Loucy (cell line): Measurements from ENCODE around the gene NFAT5.

ENCODE experiments used
- H2AFZ ChIP-seq: fragments of 200-600 bp; sonication (generic); 2 replicates; pipeline ENCODE4 v1.6.0; 2016; ENCODE audit warnings: antibody characterized with exemption, mild to moderate bottlenecking, low read length, moderate library complexity
- H3F3A ChIP-seq: fragments of 200-600 bp; 2 replicates; pipeline ENCODE4 v1.6.0; 2016; ENCODE audit warnings: antibody characterized with exemption, low read depth, mild to moderate bottlenecking
- H3K27me3 ChIP-seq: fragments of 200-600 bp; sonication (generic); 2 replicates; pipeline ENCODE4 v1.6.1; 2014; ENCODE audit warnings: low read length, mild to moderate bottlenecking; ENCODE audit not compliant: insufficient read depth, poor library complexity, severe bottlenecking
- H3K36me3 ChIP-seq: fragments of 200-600 bp; sonication (generic); 2 replicates; pipeline ENCODE4 v1.6.1; 2016; ENCODE audit warnings: low read length; ENCODE audit not compliant: insufficient read depth
- H3K4me1 ChIP-seq: fragments of 200-600 bp; sonication (generic); 2 replicates; pipeline ENCODE4 v1.5.1; 2014; ENCODE audit warnings: low read length, mild to moderate bottlenecking; ENCODE audit not compliant: insufficient read depth, poor library complexity, severe bottlenecking
- H3K4me2 ChIP-seq: fragments of 200-600 bp; sonication (generic); 2 replicates; pipeline ENCODE4 v1.6.0; 2014; ENCODE audit warnings: antibody characterized with exemption, low read length, low read depth, mild to moderate bottlenecking; ENCODE audit not compliant: poor library complexity, severe bottlenecking
- H3K4me3 ChIP-seq: fragments of 200-600 bp; sonication (generic); 2 replicates; pipeline ENCODE4 v1.5.1; 2014; ENCODE audit warnings: low read length, mild to moderate bottlenecking, mixed read lengths; ENCODE audit not compliant: poor library complexity, severe bottlenecking
- H3K79me2 ChIP-seq: fragments of 200-600 bp; sonication (generic); 2 replicates; pipeline ENCODE4 v1.6.1; 2014; ENCODE audit warnings: low read length; ENCODE audit not compliant: insufficient read depth
- H3K9ac ChIP-seq: fragments of 200-600 bp; sonication (generic); 2 replicates; pipeline ENCODE4 v1.6.0; 2014; ENCODE audit warnings: mild to moderate bottlenecking, low read depth, low read length, moderate library complexity; ENCODE audit not compliant: poor library complexity, severe bottlenecking
- H3K9me2 ChIP-seq: fragments of 200-600 bp; sonication (generic); replicated peaks from 2 replicates; pipeline ENCODE4 v1.6.1; 2016; ENCODE audit warnings: low read depth, low read length, mixed read lengths
- H3K9me3 ChIP-seq: fragments of 200-600 bp; sonication (generic); 2 replicates; pipeline ENCODE4 v1.6.1; 2014; ENCODE audit warnings: mild to moderate bottlenecking, antibody characterized with exemption, low read length, low read depth; ENCODE audit not compliant: insufficient read depth
- H4K20me1 ChIP-seq: fragments of 200-600 bp; sonication (generic); 2 replicates; pipeline ENCODE4 v1.6.0; 2014; ENCODE audit warnings: antibody characterized with exemption, low read length, mild to moderate bottlenecking; ENCODE audit not compliant: insufficient read depth, poor library complexity, severe bottlenecking
- EZH2phosphoT487 ChIP-seq: fragments of 200-600 bp; IDR thresholded peaks from 2 replicates; pipeline ENCODE4 v1.6.1; 2018; ENCODE audit warnings: antibody characterized with exemption, mild to moderate bottlenecking, moderate library complexity, borderline replicate concordance
- TF ChIP-seq, protein P1 (sequence below): fragments of 200-600 bp; sonication (generic); conservative IDR thresholded peaks from 2 replicates; pipeline ENCODE4 v1.5.1; 2014; ENCODE audit warnings: mild to moderate bottlenecking, antibody characterized with exemption, low read length

NFAT5 gene

DNA sequence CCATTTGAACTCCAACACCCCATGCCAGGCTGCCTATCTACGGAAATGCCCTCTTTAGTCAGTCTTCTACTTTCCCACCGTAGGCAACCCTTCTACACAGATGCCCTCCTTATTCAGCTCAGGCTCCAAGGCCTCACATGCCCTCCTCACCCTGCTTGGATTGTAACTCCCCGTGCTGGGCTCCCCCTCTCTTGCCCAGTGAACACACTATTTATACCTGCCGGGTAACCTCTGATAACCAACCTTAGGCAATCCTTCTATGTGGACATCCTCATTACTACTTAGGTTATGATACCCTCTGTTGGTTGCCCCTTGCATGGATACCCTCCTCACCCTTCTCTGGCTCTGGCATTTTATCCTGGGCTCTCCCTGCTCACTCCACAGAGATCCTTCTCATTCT is 50.3 kb downstream of the NFAT5 start:
- Histone ChIP-seq H3K9ac (no peak overlapping the region), H3K27me3 (no peaks in the 10 kb centered on the region), H3K9me3 (no peaks in the 10 kb centered on the region), H3K4me1 (peaks cover 21% of the 10 kb centered on the region), H3K4me3 (no peak overlapping the region), H2AFZ (no peak overlapping the region), H3K36me3 (no peaks in the 10 kb centered on the region), H4K20me1 (peaks cover 35% of the 10 kb centered on the region), H3K79me2 (peaks cover 51% of the 10 kb centered on the region), H3F3A (no peaks in the 10 kb centered on the region), H3K9me2 (no peaks in the 10 kb centered on the region), H3K4me2 (no peak overlapping the region)
- no peak for TF ChIP-seq EZH2phosphoT487
- TF ChIP-seq, protein P1, sequence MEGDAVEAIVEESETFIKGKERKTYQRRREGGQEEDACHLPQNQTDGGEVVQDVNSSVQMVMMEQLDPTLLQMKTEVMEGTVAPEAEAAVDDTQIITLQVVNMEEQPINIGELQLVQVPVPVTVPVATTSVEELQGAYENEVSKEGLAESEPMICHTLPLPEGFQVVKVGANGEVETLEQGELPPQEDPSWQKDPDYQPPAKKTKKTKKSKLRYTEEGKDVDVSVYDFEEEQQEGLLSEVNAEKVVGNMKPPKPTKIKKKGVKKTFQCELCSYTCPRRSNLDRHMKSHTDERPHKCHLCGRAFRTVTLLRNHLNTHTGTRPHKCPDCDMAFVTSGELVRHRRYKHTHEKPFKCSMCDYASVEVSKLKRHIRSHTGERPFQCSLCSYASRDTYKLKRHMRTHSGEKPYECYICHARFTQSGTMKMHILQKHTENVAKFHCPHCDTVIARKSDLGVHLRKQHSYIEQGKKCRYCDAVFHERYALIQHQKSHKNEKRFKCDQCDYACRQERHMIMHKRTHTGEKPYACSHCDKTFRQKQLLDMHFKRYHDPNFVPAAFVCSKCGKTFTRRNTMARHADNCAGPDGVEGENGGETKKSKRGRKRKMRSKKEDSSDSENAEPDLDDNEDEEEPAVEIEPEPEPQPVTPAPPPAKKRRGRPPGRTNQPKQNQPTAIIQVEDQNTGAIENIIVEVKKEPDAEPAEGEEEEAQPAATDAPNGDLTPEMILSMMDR, result no peak

DNA sequence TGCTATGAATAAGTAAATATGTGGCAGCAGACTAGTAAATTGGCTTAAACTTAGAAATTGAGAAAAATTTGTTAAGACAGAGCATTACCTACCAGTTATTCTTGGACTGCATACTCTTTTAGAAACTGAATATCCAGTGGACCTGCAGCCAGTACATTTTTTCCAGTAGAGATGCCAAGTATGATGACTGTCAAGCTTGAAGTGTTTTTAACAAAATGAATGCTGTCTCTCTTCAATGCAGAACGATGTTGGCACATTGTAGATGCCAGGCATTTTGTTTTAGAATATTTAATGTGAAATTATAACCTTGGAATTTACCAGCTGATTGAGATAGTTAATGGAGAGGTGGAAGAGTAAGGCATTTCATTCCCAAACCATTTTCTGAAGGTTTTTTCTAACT is 52.5 kb downstream of the NFAT5 start:
- Histone ChIP-seq H3K27me3 (no peaks in the 10 kb centered on the region), H3K79me2 (peaks cover 34% of the 10 kb centered on the region), H3K36me3 (no peaks in the 10 kb centered on the region), H2AFZ (no peak overlapping the region), H3K9ac (no peak overlapping the region), H4K20me1 (peaks cover 25% of the 10 kb centered on the region), H3K9me2 (no peaks in the 10 kb centered on the region), H3K4me3 (no peak overlapping the region), H3F3A (no peaks in the 10 kb centered on the region), H3K9me3 (no peaks in the 10 kb centered on the region), H3K4me1 (peaks cover 16% of the 10 kb centered on the region), H3K4me2 (no peak overlapping the region)
- TF ChIP-seq EZH2phosphoT487, result no peak
- TF ChIP-seq, protein P1, result no peak

DNA sequence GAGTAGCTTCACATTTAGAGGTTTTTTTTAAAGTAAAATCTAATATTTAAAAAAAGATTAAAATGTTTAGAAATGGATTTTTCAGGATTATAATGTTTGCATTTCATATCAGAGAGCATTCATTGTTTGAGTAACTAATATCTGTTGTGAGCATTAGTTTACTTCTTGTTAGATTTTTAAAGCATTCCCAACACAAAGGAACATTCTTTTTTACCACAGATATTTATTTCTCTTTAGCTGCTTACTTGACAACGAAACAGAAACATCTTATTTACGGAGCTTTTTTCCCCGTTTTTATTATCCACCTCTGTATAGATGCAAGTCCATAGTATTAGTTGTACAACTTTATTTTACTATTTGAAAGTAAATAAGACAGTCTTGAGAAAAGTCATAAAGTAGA is 53.0 kb downstream of the NFAT5 start:
- TF ChIP-seq, protein P1, result no peak
- no peak for TF ChIP-seq EZH2phosphoT487
- Histone ChIP-seq H3K79me2 (peaks cover 34% of the 10 kb centered on the region), H4K20me1 (peaks cover 25% of the 10 kb centered on the region), H3K9me3 (no peaks in the 10 kb centered on the region), H3K4me2 (peak overlapping the region; percentile 37), H3K4me1 (peaks cover 12% of the 10 kb centered on the region), H3K4me3 (no peak overlapping the region), H3F3A (no peaks in the 10 kb centered on the region), H3K9me2 (no peaks in the 10 kb centered on the region), H3K27me3 (no peaks in the 10 kb centered on the region), H3K9ac (no peak overlapping the region), H2AFZ (no peak overlapping the region), H3K36me3 (no peaks in the 10 kb centered on the region)
